B cell (primary cell): ENCODE results near the gene MRPL34.

Experiments
- EZH2 ChIP-seq: IDR thresholded peaks from 2 replicates; pipeline ENCODE4 v1.6.1; 2012; ENCODE audit warnings: borderline replicate concordance, low read depth, mild to moderate bottlenecking, moderate library complexity, low read length; ENCODE audit not compliant: insufficient read depth, poor library complexity, severe bottlenecking
- TF ChIP-seq, protein P1 (sequence below): fragments of 200-600 bp; IDR thresholded peaks from one replicate; pipeline ENCODE4 v1.8.0; 2022; ENCODE audit warnings: antibody characterized with exemption, mild to moderate bottlenecking

DNA sequence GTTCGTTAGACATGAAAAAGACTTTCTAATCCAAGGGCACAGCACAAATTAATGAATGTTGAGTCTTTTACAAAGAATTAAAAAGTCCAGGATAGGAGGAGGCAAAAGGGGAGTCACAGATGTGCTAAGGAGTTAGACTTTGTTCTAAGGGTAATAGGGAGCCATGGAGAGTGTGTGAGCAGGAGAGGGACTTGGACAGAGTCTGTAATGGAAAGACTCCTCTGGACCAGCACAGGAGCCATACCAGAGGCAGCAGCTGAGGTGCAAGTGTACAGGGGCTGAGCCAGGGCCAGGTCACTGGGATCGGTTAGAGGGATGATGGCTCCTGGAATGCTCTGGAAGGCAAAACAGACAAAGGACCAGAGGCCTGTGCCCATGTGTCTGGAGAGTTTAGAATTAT lies 42.2 kb downstream of the MRPL34 start:
- TF ChIP-seq, protein P1, sequence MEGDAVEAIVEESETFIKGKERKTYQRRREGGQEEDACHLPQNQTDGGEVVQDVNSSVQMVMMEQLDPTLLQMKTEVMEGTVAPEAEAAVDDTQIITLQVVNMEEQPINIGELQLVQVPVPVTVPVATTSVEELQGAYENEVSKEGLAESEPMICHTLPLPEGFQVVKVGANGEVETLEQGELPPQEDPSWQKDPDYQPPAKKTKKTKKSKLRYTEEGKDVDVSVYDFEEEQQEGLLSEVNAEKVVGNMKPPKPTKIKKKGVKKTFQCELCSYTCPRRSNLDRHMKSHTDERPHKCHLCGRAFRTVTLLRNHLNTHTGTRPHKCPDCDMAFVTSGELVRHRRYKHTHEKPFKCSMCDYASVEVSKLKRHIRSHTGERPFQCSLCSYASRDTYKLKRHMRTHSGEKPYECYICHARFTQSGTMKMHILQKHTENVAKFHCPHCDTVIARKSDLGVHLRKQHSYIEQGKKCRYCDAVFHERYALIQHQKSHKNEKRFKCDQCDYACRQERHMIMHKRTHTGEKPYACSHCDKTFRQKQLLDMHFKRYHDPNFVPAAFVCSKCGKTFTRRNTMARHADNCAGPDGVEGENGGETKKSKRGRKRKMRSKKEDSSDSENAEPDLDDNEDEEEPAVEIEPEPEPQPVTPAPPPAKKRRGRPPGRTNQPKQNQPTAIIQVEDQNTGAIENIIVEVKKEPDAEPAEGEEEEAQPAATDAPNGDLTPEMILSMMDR, result no peak
- no peak for TF ChIP-seq EZH2
